Measurements from ENCODE around the gene FAM53B.
"Not testable (repeated sequence)": the region's sequence is repeated elsewhere in the genome, so short reads cannot be mapped to it uniquely, and the experiment has no call there.

FAM53B gene

GRCh38 chr10:124596116-124596785, 147.9 kb downstream of the FAM53B start:
- no peak for DNase-seq (ENCODE audit: low spot score)

GRCh38 chr10:124595143-124595883, 148.9 kb downstream of the FAM53B start:
- no peak for DNase-seq (ENCODE audit: low spot score)

GRCh38 chr10:124594240-124594639, 149.9 kb downstream of the FAM53B start:
- no peak for DNase-seq (ENCODE audit: low spot score)

- DNase-seq (ENCODE audit: low spot score), result no peak
Observed at GRCh38 chr10:124593431-124593985, 150.7 kb downstream of the FAM53B start.

GRCh38 chr10:124592736-124593430, 151.3 kb downstream of the FAM53B start:
- no peak for DNase-seq (ENCODE audit: low spot score)

- no peak for DNase-seq (ENCODE audit: low spot score)
Observed at GRCh38 chr10:124592101-124592500, 152.1 kb downstream of the FAM53B start.

- DNase-seq (ENCODE audit: low spot score), result no peak
Observed at GRCh38 chr10:124591123-124591495, 153.1 kb downstream of the FAM53B start.

- DNase-seq (ENCODE audit: low spot score), result no peak
Observed at GRCh38 chr10:124590216-124591122, 153.7 kb downstream of the FAM53B start.

- no peak for DNase-seq (ENCODE audit: low spot score)
Observed at GRCh38 chr10:124589491-124590041, 154.6 kb downstream of the FAM53B start.

- no peak for DNase-seq (ENCODE audit: low spot score)
Observed at GRCh38 chr10:124588736-124589490, 155.3 kb downstream of the FAM53B start.

- not testable (repeated sequence) for DNase-seq (ENCODE audit: low spot score)
Observed at GRCh38 chr10:124588341-124588735, 155.8 kb downstream of the FAM53B start.

GRCh38 chr10:124587811-124588211, 156.4 kb downstream of the FAM53B start:
- no peak for DNase-seq (ENCODE audit: low spot score)

- DNase-seq (ENCODE audit: low spot score), result no peak
Observed at GRCh38 chr10:124586142-124586541, 158.0 kb downstream of the FAM53B start.

GRCh38 chr10:124579011-124579399, 165.2 kb downstream of the FAM53B start:
- DNase-seq (ENCODE audit: low spot score), result no peak

- DNase-seq (ENCODE audit: low spot score), result no peak
Observed at GRCh38 chr10:124578231-124579010, 165.8 kb downstream of the FAM53B start.

GRCh38 chr10:124577651-124578050, 166.5 kb downstream of the FAM53B start:
- DNase-seq (ENCODE audit: low spot score), result no peak

- DNase-seq (ENCODE audit: low spot score), result no peak
Observed at GRCh38 chr10:124576526-124577420, 167.4 kb downstream of the FAM53B start.

- DNase-seq (ENCODE audit: low spot score), result no peak
Observed at GRCh38 chr10:124575107-124576035, 168.8 kb downstream of the FAM53B start.

Measured in left forelimb (tissue), 1 donor.